Neuronal stem cell (in vitro differentiated cells): Measurements from ENCODE around the gene MACF1.

Experiments
- DNase-seq: peaks from one replicate; pipeline ENCODE4 v3.0.0-alpha.2; 2013; ENCODE audit warnings: low spot score
- H2AFZ ChIP-seq: one replicate; pipeline ENCODE4 v1.6.1; 2013; ENCODE audit warnings: mild to moderate bottlenecking, low read length, inconsistent platforms
- H2AK5ac ChIP-seq: 2 replicates; pipeline ENCODE4 v1.6.1; 2013; ENCODE audit warnings: low read depth, mild to moderate bottlenecking, inconsistent platforms, low read length, moderate library complexity, mixed read lengths
- H2BK120ac ChIP-seq: 2 replicates; pipeline ENCODE4 v1.6.1; 2013; ENCODE audit warnings: low read depth, mild to moderate bottlenecking, inconsistent platforms, low read length, moderate library complexity, mixed read lengths
- H2BK12ac ChIP-seq: one replicate; pipeline ENCODE4 v1.6.1; 2013; ENCODE audit warnings: low read length, inconsistent platforms
- H2BK15ac ChIP-seq: 2 replicates; pipeline ENCODE4 v1.6.1; 2013; ENCODE audit warnings: mild to moderate bottlenecking, low read length, inconsistent platforms, mixed read lengths
- H2BK5ac ChIP-seq: one replicate; pipeline ENCODE4 v1.6.1; 2013; ENCODE audit warnings: inconsistent platforms, mild to moderate bottlenecking, low read length, moderate library complexity
- H3K14ac ChIP-seq: one replicate; pipeline ENCODE4 v1.6.1; 2013; ENCODE audit warnings: low read length, inconsistent platforms
- H3K18ac ChIP-seq: 2 replicates; pipeline ENCODE4 v1.6.1; 2013; ENCODE audit warnings: low read length, inconsistent platforms
- H3K23ac ChIP-seq: 2 replicates; pipeline ENCODE4 v1.6.1; 2013; ENCODE audit warnings: low read depth, mild to moderate bottlenecking, mixed read lengths, low read length, inconsistent platforms; ENCODE audit not compliant: poor library complexity
- H3K27ac ChIP-seq: replicated peaks from 3 replicates; pipeline ENCODE4 v1.5.1; 2013; ENCODE audit warnings: low read length, inconsistent platforms
- H3K27me3 ChIP-seq, 3 experiments: 2 replicates each; pipeline ENCODE4 v1.6.1; 2013; ENCODE audit warnings: low read length in 3 of 3, mild to moderate bottlenecking in 2 of 3, inconsistent platforms in 1 of 3, low read depth in 1 of 3, mixed read lengths in 1 of 3, moderate library complexity in 1 of 3; ENCODE audit not compliant: control insufficient read depth in 3 of 3, insufficient read depth in 3 of 3
- H3K36me3 ChIP-seq, 2 donors: replicated peaks in 1 of 2; 2 replicates each; pipeline ENCODE4 v1.6.1; 2013; ENCODE audit warnings: low read length in 2 of 2; ENCODE audit not compliant: control insufficient read depth in 2 of 2, insufficient read depth in 2 of 2
- H3K4ac ChIP-seq: 2 replicates; pipeline ENCODE4 v1.6.1; 2013; ENCODE audit warnings: inconsistent platforms, mild to moderate bottlenecking, low read length, moderate library complexity
- H3K4me1 ChIP-seq, 2 donors: 1 replicate in 1 of 2; 2 replicates in 1 of 2; pipeline ENCODE4 v1.6.1; 2013; ENCODE audit warnings: low read length in 2 of 2, low read depth in 1 of 2; ENCODE audit not compliant: control insufficient read depth in 2 of 2, insufficient read depth in 1 of 2
- H3K4me2 ChIP-seq: one replicate; pipeline ENCODE4 v1.6.1; 2013; ENCODE audit warnings: mild to moderate bottlenecking, low read length, inconsistent platforms; ENCODE audit not compliant: insufficient read depth, poor library complexity, severe bottlenecking
- H3K4me3 ChIP-seq, 2 donors: 2 replicates each; pipeline ENCODE4 v1.5.1; 2013; ENCODE audit warnings: low read length in 2 of 2, mild to moderate bottlenecking in 2 of 2, inconsistent platforms in 1 of 2, moderate library complexity in 1 of 2
- H3K79me1 ChIP-seq: one replicate; pipeline ENCODE4 v1.6.1; 2013; ENCODE audit warnings: low read depth, mild to moderate bottlenecking, inconsistent platforms, low read length, moderate library complexity
- H3K9ac ChIP-seq: one replicate; pipeline ENCODE4 v1.6.1; 2013; ENCODE audit warnings: mild to moderate bottlenecking, low read depth, low read length, inconsistent platforms; ENCODE audit not compliant: poor library complexity
- H3K9me3 ChIP-seq, 2 donors: replicated peaks in 1 of 2; 2 replicates each; pipeline versions ENCODE3 to v1.6.1; 2013; ENCODE audit warnings: low read length in 2 of 2, mild to moderate bottlenecking in 2 of 2, inconsistent platforms in 1 of 2, low read depth in 1 of 2, mixed read lengths in 1 of 2, moderate library complexity in 1 of 2; ENCODE audit not compliant: control insufficient read depth in 2 of 2, insufficient read depth in 1 of 2
- H4K8ac ChIP-seq: one replicate; pipeline ENCODE4 v1.6.1; 2013; ENCODE audit warnings: low read depth, mild to moderate bottlenecking, inconsistent platforms, low read length, moderate library complexity
- H4K91ac ChIP-seq: one replicate; pipeline ENCODE4 v1.6.1; 2013; ENCODE audit warnings: low read length, low read depth, mild to moderate bottlenecking, inconsistent platforms; ENCODE audit not compliant: poor library complexity
- WGBS, 2 donors: extraction: QIAGEN DNeasy Blood & Tissue Kit; methylation state at CpG; one replicate each; pipeline ENCODE4 v1.1.7; 2013; ENCODE audit warnings: missing lambda C conversion rate in 2 of 2, mixed read lengths in 1 of 2; ENCODE audit not compliant: insufficient read length in 2 of 2, insufficient replicate concordance in 1 of 2; ENCODE audit errors: extremely low coverage in 2 of 2; 5-methylcytosine and 5-hydroxymethylcytosine counted together

MACF1 gene

DNA sequence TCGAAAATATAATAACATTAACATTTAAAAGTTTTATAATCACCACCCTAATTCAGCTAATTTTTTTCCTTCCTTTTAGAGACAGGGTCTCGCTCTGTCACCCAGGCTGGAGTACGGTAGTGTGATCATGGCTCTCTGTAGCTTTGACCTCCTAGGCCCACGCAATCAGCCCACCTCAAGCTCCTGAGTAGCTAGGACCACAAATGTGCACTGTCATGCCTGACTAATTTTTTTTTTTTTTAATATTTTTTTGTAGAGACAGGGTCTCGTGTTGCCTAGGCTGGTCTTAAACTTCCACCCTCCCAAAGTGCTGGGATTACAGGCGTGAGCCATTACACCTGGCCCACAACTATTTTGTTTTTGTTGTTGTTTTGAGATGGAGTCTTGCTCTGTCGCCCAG lies 172.2 kb downstream of the MACF1 start:
- no peak overlapping the region for H2AK5ac ChIP-seq
- H3K9ac ChIP-seq = no peak overlapping the region
- H2AFZ ChIP-seq = no peak overlapping the region
- H3K79me1 ChIP-seq = no peaks in the 10 kb centered on the region
- H3K4me3 ChIP-seq = no peak overlapping the region
- DNase-seq = no peak
- no peak overlapping the region for H3K4me2 ChIP-seq
- H3K36me3 ChIP-seq = peaks cover 16 to 88% of the 10 kb centered on the region in 2 donors
- H4K8ac ChIP-seq = no peak overlapping the region
- no peak overlapping the region for H2BK5ac ChIP-seq
- no peak overlapping the region for H2BK12ac ChIP-seq
- no peak overlapping the region for H2BK120ac ChIP-seq
- no peak overlapping the region for H3K4ac ChIP-seq
- no CpG with 5 or more reads among the region's 7 CpGs for WGBS, 2 donors
- H4K91ac ChIP-seq = no peak overlapping the region
- H3K27me3 ChIP-seq = no peaks in the 10 kb centered on the region
- H3K23ac ChIP-seq = no peak overlapping the region
- no peak overlapping the region for H2BK15ac ChIP-seq
- no peak overlapping the region for H3K14ac ChIP-seq
- no peak overlapping the region for H3K18ac ChIP-seq
- H3K27ac ChIP-seq = no peak overlapping the region
- no peaks in the 10 kb centered on the region for H3K4me1 ChIP-seq
- no peaks in the 10 kb centered on the region for H3K9me3 ChIP-seq

GRCh38 chr1:39378377-39378776 lies 173.9 kb downstream of the MACF1 start:
- Histone ChIP-seq H3K4ac (no peak overlapping the region), H2BK12ac (no peak overlapping the region), H2AFZ (no peak overlapping the region), H3K18ac (no peak overlapping the region), H2AK5ac (no peak overlapping the region), H4K8ac (no peak overlapping the region), H3K23ac (no peak overlapping the region), H3K27me3 (no peaks in the 10 kb centered on the region), H3K9ac (no peak overlapping the region), H2BK5ac (no peak overlapping the region), H2BK120ac (no peak overlapping the region), H3K4me3 (no peak overlapping the region), H4K91ac (no peak overlapping the region), H3K79me1 (no peaks in the 10 kb centered on the region), H3K27ac (no peak overlapping the region), H3K4me2 (no peak overlapping the region), H3K4me1 (no peaks in the 10 kb centered on the region), H3K36me3 (peaks cover 17 to 88% of the 10 kb centered on the region in 2 donors), H3K9me3 (peaks cover 0 to 1% of the 10 kb centered on the region in 2 donors), H3K14ac (no peak overlapping the region), H2BK15ac (no peak overlapping the region)
- no CpG with 5 or more reads among the region's 2 CpGs for WGBS, 2 donors
- no peak for DNase-seq

GRCh38 chr1:39379187-39379586 lies 174.7 kb downstream of the MACF1 start:
- Histone ChIP-seq H3K9me3 (peaks cover 0 to 1% of the 10 kb centered on the region in 2 donors), H2BK12ac (no peak overlapping the region), H3K18ac (no peak overlapping the region), H3K4me2 (no peak overlapping the region), H2BK5ac (no peak overlapping the region), H2AK5ac (no peak overlapping the region), H3K79me1 (no peaks in the 10 kb centered on the region), H3K4me3 (no peak overlapping the region), H3K14ac (no peak overlapping the region), H2BK15ac (no peak overlapping the region), H3K9ac (no peak overlapping the region), H3K4ac (no peak overlapping the region), H2BK120ac (no peak overlapping the region), H3K23ac (no peak overlapping the region), H3K36me3 (peaks cover 19 to 90% of the 10 kb centered on the region in 2 donors), H4K8ac (no peak overlapping the region), H4K91ac (no peak overlapping the region), H3K27me3 (no peaks in the 10 kb centered on the region), H2AFZ (no peak overlapping the region), H3K27ac (no peak overlapping the region), H3K4me1 (no peaks in the 10 kb centered on the region)
- DNase-seq = no peak
- no CpG with 5 or more reads among the region's 2 CpGs for WGBS, 2 donors

GRCh38 chr1:39380036-39380435 lies 175.5 kb downstream of the MACF1 start:
- no peak for DNase-seq
- no peak overlapping the region for H2BK5ac ChIP-seq
- no peak overlapping the region for H3K4ac ChIP-seq
- H3K27ac ChIP-seq = no peak overlapping the region
- H3K79me1 ChIP-seq = no peaks in the 10 kb centered on the region
- peaks cover 21 to 93% of the 10 kb centered on the region in 2 donors for H3K36me3 ChIP-seq
- no peak overlapping the region for H2BK15ac ChIP-seq
- no peak overlapping the region for H3K9ac ChIP-seq
- no peak overlapping the region for H3K14ac ChIP-seq
- H3K4me2 ChIP-seq = no peak overlapping the region
- H4K8ac ChIP-seq = no peak overlapping the region
- H3K4me1 ChIP-seq = no peaks in the 10 kb centered on the region
- no peak overlapping the region for H2BK12ac ChIP-seq
- no peak overlapping the region for H3K18ac ChIP-seq
- H4K91ac ChIP-seq = no peak overlapping the region
- no peak overlapping the region for H2AK5ac ChIP-seq
- H2BK120ac ChIP-seq = no peak overlapping the region
- H2AFZ ChIP-seq = no peak overlapping the region
- no peak overlapping the region for H3K4me3 ChIP-seq
- H3K23ac ChIP-seq = no peak overlapping the region
- peaks cover 0 to 1% of the 10 kb centered on the region in 2 donors for H3K9me3 ChIP-seq
- no peaks in the 10 kb centered on the region for H3K27me3 ChIP-seq
